HepG2 (cell line): ENCODE measurements around the gene USP7. TPM values are rescaled to one million over a fixed set of nuclear protein-coding genes. Genes with fewer than 3 reads are reported as not detected.

Experiments used
- BRD4 ChIP-seq: sonication (generic); formaldehyde crosslinking; IDR thresholded peaks from 2 replicates; pipeline ENCODE4 v1.4.0; 2020; ENCODE audit warnings: missing genetic modification reagents
- DRAP1 ChIP-seq: IDR thresholded peaks from 2 replicates; pipeline ENCODE4 v1.6.1; 2016; ENCODE audit warnings: missing genetic modification reagents, missing compliant biosample characterization
- IKZF5 ChIP-seq: IDR thresholded peaks from 2 replicates; pipeline ENCODE4 v1.6.1; 2018; ENCODE audit warnings: missing genetic modification reagents, mild to moderate bottlenecking, missing compliant biosample characterization
- IRX3 ChIP-seq: sonication (generic); formaldehyde crosslinking; IDR thresholded peaks from 2 replicates; pipeline ENCODE4 v1.8.1; 2023; ENCODE audit warnings: mild to moderate bottlenecking, low read depth, missing genetic modification reagents, borderline replicate concordance
- JARID2 ChIP-seq: sonication (generic); formaldehyde crosslinking; IDR thresholded peaks from 2 replicates; pipeline ENCODE4 v1.8.1; 2023; ENCODE audit warnings: missing genetic modification reagents, inconsistent platforms; ENCODE audit not compliant: insufficient replicate concordance
- KAT7 ChIP-seq: IDR thresholded peaks from 2 replicates; pipeline ENCODE4 v1.6.1; 2018; ENCODE audit warnings: borderline replicate concordance, missing compliant biosample characterization
- MYC ChIP-seq: sonication (generic); formaldehyde crosslinking; IDR thresholded peaks from 2 replicates; pipeline ENCODE4 v1.9.0; 2021; ENCODE audit warnings: missing genetic modification reagents, borderline replicate concordance
- PHF8 ChIP-seq: sonication (generic); formaldehyde crosslinking; IDR thresholded peaks from 2 replicates; pipeline ENCODE4 v1.5.0; 2020; ENCODE audit warnings: missing genetic modification reagents
- RAD21 ChIP-seq: fragments of 450-650 bp; formaldehyde crosslinking; IDR thresholded peaks from 2 replicates; pipeline ENCODE4 v1.5.0; 2020; ENCODE audit warnings: mild to moderate bottlenecking
- STAT5B ChIP-seq: sonication (generic); formaldehyde crosslinking; IDR thresholded peaks from 2 replicates; pipeline ENCODE4 v1.4.0; 2020; ENCODE audit warnings: missing genetic modification reagents
- THRA ChIP-seq: sonication (generic); formaldehyde crosslinking; IDR thresholded peaks from 2 replicates; pipeline ENCODE4 v1.4.0; 2020; ENCODE audit warnings: missing genetic modification reagents, borderline replicate concordance
- TMF1 ChIP-seq: sonication (generic); formaldehyde crosslinking; IDR thresholded peaks from 2 replicates; pipeline ENCODE4 v1.8.1; 2022; ENCODE audit warnings: low read depth, missing genetic modification reagents
- ZBTB25 ChIP-seq: IDR thresholded peaks from 2 replicates; pipeline ENCODE4 v1.6.1; 2018; ENCODE audit warnings: missing genetic modification reagents
- ZBTB49 ChIP-seq: sonication (generic); formaldehyde crosslinking; IDR thresholded peaks from 2 replicates; pipeline ENCODE4 v1.4.0; 2020; ENCODE audit warnings: missing genetic modification reagents, borderline replicate concordance
- ZNF160 ChIP-seq: sonication (generic); formaldehyde crosslinking; IDR thresholded peaks from 2 replicates; pipeline ENCODE4 v1.8.0; 2022; ENCODE audit warnings: mild to moderate bottlenecking, inconsistent platforms, missing genetic modification reagents
- ZNF224 ChIP-seq: sonication (generic); formaldehyde crosslinking; IDR thresholded peaks from 2 replicates; pipeline ENCODE4 v1.5.0; 2020; ENCODE audit warnings: mild to moderate bottlenecking, missing genetic modification reagents
- ZNF34 ChIP-seq: sonication (generic); formaldehyde crosslinking; IDR thresholded peaks from 2 replicates; pipeline ENCODE4 v1.4.0; 2020; ENCODE audit warnings: mild to moderate bottlenecking, missing genetic modification reagents, borderline replicate concordance
- ZNF512 ChIP-seq: sonication (generic); formaldehyde crosslinking; IDR thresholded peaks from 2 replicates; pipeline ENCODE4 v1.4.0; 2020; ENCODE audit warnings: mild to moderate bottlenecking, missing genetic modification reagents
- ZSCAN20 ChIP-seq: sonication (generic); formaldehyde crosslinking; IDR thresholded peaks from 2 replicates; pipeline ENCODE4 v1.4.0; 2020; ENCODE audit warnings: missing genetic modification reagents, mild to moderate bottlenecking, borderline replicate concordance
- polyA plus RNA-seq, 8 experiments: library from polyadenylated mRNA; depleted of rRNA in 3 of 8; stranded (reverse) in 7 of 8; unstranded in 1 of 8; fragments of >200 nt; fragmentation: Illumina TruSeq in 4 of 8; extraction: Trizol in 4 of 8; gene quantifications; 2 replicates each; pipeline versions ENCODE4 v1.2.1 to v1.2.3, GENCODE V29; 2011 to 2016; ENCODE audit warnings: low read depth in 4 of 8, missing spikeins in 1 of 8, mixed read lengths in 1 of 8; ENCODE audit not compliant: insufficient read depth in 1 of 8
- total RNA-seq, 5 experiments: library from RNA; depleted of rRNA; stranded (reverse); fragments of >200 nt; fragmentation: Illumina TruSeq; extraction: Trizol; gene quantifications; 2 replicates each; pipeline ENCODE4 v1.2.3, GENCODE V29; 2016; ENCODE audit warnings: low read depth in 1 of 5

USP7 gene
- total and polyA plus RNA-seq, 2 of the 13 experiments (the other 11 are each of a cell fraction or from before 2014, with no cell fraction given) = 52.5 to 173 TPM

GRCh38 chr16:8869212-8869987 is 94.3 kb downstream of the USP7 start (continued):
- TF ChIP-seq THRA (CRISPR knock-in tag) (0 out of 2 replicates have a peak, but pooled peaks have one; percentile 17), BRD4 (CRISPR knock-in tag) (no peak), ZBTB49 (0 out of 2 replicates have a peak, but pooled peaks have one; percentile 53), KAT7 (CRISPR knock-in tag) (no peak; the same call in 1 of the 2 replicates), ZNF224 (CRISPR knock-in tag) (no peak), ZNF34 (CRISPR knock-in tag) (no peak), ZSCAN20 (CRISPR knock-in tag) (peak; percentile 71; the same call in 1 of the 2 replicates), ZNF512 (CRISPR knock-in tag) (peak; percentile 92), IKZF5 (peak; percentile 88; the same call in 1 of the 2 replicates), IRX3 (CRISPR knock-in tag) (0 out of 2 replicates have a peak, but pooled peaks have one; percentile 18), RAD21 (CRISPR knock-in tag) (peak; percentile 26; the same call in 1 of the 2 replicates), TMF1 (0 out of 2 replicates have a peak, but pooled peaks have one; percentile 9), ZNF160 (no peak), DRAP1 (peak; percentile 72; the same call in 1 of the 2 replicates), ZBTB25 (0 out of 2 replicates have a peak, but pooled peaks have one; percentile 42), PHF8 (CRISPR knock-in tag) (peak; percentile 70), STAT5B (CRISPR knock-in tag) (0 out of 2 replicates have a peak, but pooled peaks have one; percentile 70), JARID2 (CRISPR knock-in tag) (no peak), MYC (CRISPR knock-in tag) (peak; percentile 48; the same call in 1 of the 2 replicates)
